HL-60 (cell line): ENCODE data around the gene FGF12.
"Not testable (repeated sequence)": the region's sequence is repeated elsewhere in the genome, so short reads cannot be mapped to it uniquely, and the experiment has no call there.

Experiments
- DNase-seq, 2 experiments: peaks; one replicate each; pipeline ENCODE4 v3.0.0-alpha.2; 2010 to 2020; ENCODE audit warnings: low read depth in 1 of 2, low spot score in 1 of 2
- H3K27ac ChIP-seq: fragments of 250-450 bp; sonication (Bioruptor Pico); replicated peaks from 2 replicates; pipeline ENCODE4 v1.5.1; 2020; ENCODE audit warnings: mild to moderate bottlenecking, moderate library complexity
- H3K27me3 ChIP-seq: fragments of 250-450 bp; sonication (Bioruptor Pico); 2 replicates; pipeline ENCODE4 v1.5.1; 2021; ENCODE audit warnings: mild to moderate bottlenecking, moderate library complexity; ENCODE audit not compliant: insufficient read depth, poor library complexity, severe bottlenecking
- H3K4me3 ChIP-seq: replicated peaks from 2 replicates; pipeline ENCODE4 v1.5.1; 2011; ENCODE audit warnings: mild to moderate bottlenecking, control low read depth, low read length; ENCODE audit not compliant: insufficient read depth
- GABPA ChIP-seq: IDR thresholded peaks from 2 replicates; pipeline ENCODE4 v1.6.1; 2012; ENCODE audit warnings: low read depth
- POLR2AphosphoS5 ChIP-seq: IDR thresholded peaks from 2 replicates; pipeline ENCODE4 v1.6.1; 2012; ENCODE audit warnings: low read depth
- SPI1 ChIP-seq: IDR thresholded peaks from 2 replicates; pipeline ENCODE4 v1.6.1; 2012; ENCODE audit warnings: low read depth, mild to moderate bottlenecking, borderline replicate concordance
- TF ChIP-seq, protein P1 (sequence below): IDR thresholded peaks from one replicate; pipeline ENCODE4 v1.5.1; 2011; ENCODE audit warnings: low read length, control low read depth, inconsistent platforms; ENCODE audit not compliant: insufficient read depth
- TF ChIP-seq, protein P2 (sequence below): IDR thresholded peaks from 2 replicates; pipeline ENCODE4 v1.6.1; 2012; ENCODE audit warnings: low read depth; ENCODE audit not compliant: insufficient replicate concordance

The FGF12 gene

DNA sequence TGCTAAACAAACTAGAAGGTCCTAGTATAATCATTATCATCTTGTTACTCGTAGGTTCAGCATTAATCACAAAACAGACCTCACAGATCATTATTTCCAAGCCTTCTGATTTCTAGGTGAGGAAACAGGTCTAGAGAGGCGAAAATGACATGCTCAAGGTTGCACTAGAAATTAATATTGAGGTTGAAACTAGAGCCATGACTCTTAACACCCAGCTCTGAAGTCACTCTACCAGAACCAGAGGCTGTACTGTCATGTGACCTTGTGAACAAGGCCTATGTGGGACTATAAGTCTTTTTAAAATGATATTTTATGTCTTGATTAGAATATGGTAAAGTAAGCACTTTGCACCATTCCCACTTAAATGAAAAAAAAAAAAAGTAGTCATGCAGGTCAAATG lies 23.8 kb upstream of the FGF12 start:
- Histone ChIP-seq H3K27me3 (no peaks in the 10 kb centered on the region), H3K4me3 (no peak overlapping the region)

DNA sequence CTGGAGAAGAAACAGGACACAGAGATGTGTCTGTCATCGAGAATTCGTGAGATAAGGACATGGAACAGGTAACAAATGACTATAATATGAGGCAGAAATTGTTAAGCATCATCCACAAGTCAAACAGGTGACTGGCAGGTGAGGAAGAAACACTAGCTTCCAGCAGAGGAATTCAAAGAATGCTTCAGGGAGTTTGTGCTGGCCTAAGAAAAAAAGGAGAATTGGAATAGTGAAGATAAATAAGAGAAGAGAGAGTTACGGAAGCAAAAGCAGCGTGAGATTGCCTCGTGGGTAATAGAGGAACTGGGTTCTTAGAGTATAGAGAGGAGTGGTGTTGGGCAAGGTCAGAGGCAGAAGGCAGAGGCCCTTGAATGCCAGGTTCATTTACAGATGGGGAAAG lies 22.9 kb upstream of the FGF12 start:
- no peak for DNase-seq
- no peak overlapping the region for H3K4me3 ChIP-seq
- no peak overlapping the region for H3K27ac ChIP-seq
- no peak for TF ChIP-seq GABPA
- peak; percentile 30; the same call in 1 of the 2 replicates for TF ChIP-seq SPI1
- no peaks in the 10 kb centered on the region for H3K27me3 ChIP-seq

More for the DNA sequence above, 23.8 kb upstream of the FGF12 start:
- no peak overlapping the region for H3K27ac ChIP-seq
- no peak for DNase-seq
- TF ChIP-seq SPI1 (no peak), GABPA (no peak), POLR2AphosphoS5 (no peak)
- TF ChIP-seq, protein P1, sequence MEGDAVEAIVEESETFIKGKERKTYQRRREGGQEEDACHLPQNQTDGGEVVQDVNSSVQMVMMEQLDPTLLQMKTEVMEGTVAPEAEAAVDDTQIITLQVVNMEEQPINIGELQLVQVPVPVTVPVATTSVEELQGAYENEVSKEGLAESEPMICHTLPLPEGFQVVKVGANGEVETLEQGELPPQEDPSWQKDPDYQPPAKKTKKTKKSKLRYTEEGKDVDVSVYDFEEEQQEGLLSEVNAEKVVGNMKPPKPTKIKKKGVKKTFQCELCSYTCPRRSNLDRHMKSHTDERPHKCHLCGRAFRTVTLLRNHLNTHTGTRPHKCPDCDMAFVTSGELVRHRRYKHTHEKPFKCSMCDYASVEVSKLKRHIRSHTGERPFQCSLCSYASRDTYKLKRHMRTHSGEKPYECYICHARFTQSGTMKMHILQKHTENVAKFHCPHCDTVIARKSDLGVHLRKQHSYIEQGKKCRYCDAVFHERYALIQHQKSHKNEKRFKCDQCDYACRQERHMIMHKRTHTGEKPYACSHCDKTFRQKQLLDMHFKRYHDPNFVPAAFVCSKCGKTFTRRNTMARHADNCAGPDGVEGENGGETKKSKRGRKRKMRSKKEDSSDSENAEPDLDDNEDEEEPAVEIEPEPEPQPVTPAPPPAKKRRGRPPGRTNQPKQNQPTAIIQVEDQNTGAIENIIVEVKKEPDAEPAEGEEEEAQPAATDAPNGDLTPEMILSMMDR = no peak
- TF ChIP-seq, protein P2, sequence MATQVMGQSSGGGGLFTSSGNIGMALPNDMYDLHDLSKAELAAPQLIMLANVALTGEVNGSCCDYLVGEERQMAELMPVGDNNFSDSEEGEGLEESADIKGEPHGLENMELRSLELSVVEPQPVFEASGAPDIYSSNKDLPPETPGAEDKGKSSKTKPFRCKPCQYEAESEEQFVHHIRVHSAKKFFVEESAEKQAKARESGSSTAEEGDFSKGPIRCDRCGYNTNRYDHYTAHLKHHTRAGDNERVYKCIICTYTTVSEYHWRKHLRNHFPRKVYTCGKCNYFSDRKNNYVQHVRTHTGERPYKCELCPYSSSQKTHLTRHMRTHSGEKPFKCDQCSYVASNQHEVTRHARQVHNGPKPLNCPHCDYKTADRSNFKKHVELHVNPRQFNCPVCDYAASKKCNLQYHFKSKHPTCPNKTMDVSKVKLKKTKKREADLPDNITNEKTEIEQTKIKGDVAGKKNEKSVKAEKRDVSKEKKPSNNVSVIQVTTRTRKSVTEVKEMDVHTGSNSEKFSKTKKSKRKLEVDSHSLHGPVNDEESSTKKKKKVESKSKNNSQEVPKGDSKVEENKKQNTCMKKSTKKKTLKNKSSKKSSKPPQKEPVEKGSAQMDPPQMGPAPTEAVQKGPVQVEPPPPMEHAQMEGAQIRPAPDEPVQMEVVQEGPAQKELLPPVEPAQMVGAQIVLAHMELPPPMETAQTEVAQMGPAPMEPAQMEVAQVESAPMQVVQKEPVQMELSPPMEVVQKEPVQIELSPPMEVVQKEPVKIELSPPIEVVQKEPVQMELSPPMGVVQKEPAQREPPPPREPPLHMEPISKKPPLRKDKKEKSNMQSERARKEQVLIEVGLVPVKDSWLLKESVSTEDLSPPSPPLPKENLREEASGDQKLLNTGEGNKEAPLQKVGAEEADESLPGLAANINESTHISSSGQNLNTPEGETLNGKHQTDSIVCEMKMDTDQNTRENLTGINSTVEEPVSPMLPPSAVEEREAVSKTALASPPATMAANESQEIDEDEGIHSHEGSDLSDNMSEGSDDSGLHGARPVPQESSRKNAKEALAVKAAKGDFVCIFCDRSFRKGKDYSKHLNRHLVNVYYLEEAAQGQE = no peak

DNA sequence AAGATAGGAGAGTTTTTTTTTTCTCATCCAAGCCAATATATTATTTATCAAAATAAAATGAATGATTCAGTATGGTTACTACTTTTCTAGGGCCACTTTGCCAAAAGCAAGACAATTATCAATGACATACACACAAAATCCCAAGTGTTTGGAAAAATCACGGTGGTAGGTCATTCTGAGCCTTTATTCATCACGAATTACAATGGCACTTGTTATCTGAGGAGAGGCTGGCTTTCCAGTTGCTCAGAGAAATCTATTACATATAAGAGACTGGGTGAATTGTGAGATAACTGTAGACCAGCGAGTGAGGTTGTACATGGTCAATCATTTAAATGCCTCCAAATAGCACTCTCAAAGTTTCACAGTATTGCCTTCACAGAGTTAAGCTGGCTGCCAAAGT lies 20.4 kb upstream of the FGF12 start:
- Histone ChIP-seq H3K4me3 (no peak overlapping the region), H3K27ac (no peak overlapping the region), H3K27me3 (no peaks in the 10 kb centered on the region)
- no peak for DNase-seq
- no peak for TF ChIP-seq POLR2AphosphoS5
- TF ChIP-seq SPI1 = no peak

DNA sequence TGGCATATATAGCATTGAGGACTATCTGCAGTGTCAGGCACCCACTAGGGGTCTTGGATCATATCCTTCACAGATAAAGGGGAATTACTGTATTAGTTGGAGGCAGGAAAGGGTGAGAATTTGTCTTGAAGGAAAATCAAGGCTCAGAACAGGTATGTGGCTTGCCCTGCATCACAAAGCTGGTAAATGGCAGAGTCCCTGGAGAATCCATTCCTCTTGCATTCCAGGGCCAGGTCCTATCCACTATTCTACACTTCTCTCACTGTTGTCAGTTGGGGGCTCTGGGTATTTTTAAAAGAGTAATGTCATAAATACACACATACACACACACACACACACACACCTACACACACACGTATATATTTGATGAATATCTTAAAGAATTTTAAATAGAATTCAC lies 19.8 kb upstream of the FGF12 start:
- Histone ChIP-seq H3K4me3 (no peak overlapping the region), H3K27me3 (no peaks in the 10 kb centered on the region), H3K27ac (no peak overlapping the region)
- TF ChIP-seq, protein P1 = no peak
- TF ChIP-seq, protein P2 = no peak
- TF ChIP-seq GABPA (no peak), POLR2AphosphoS5 (no peak), SPI1 (no peak)
- DNase-seq = no peak

DNA sequence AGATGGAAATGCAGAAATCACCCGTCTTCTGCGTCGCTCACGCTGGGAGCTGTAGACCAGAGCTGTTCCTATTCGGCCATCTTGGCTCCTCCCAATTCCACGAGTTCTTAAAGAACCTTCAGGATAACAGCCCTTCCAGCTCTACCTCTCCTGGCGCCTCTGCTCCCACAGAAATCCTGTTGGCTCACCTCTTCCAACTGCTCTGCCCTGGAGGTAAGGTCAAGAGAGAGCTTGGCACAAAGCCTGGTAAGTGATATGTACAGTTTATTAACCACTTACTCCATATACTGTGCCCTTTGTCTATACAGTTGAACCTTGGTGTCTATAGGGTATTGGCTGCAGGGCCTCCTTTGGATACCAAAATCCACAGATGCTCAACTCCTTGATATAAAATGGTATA lies 17.8 kb upstream of the FGF12 start:
- no peak for TF ChIP-seq SPI1
- TF ChIP-seq, protein P2 = no peak
- TF ChIP-seq GABPA = no peak
- TF ChIP-seq, protein P1 = no peak
- TF ChIP-seq POLR2AphosphoS5 = no peak
- Histone ChIP-seq H3K27me3 (no peaks in the 10 kb centered on the region), H3K4me3 (no peak overlapping the region), H3K27ac (no peak overlapping the region)
- DNase-seq = no peak

DNA sequence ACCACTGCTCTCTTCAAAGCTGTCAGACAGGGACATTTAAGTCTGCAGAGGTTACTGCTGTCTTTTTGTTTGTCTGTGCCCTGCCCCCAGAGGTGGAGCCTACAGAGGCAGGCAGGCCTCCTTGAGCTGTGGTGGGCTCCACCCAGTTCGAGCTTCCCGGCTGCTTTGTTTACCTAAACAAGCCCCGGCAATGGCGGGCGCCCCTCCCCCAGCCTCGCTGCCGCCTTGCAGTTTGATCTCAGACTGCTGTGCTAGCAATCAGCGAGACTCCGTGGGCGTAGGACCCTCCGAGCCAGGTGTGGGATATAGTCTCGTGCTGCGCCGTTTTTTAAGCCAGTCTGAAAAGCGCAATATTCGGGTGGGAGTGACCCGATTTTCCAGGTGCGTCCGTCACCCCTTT lies 17.3 kb upstream of the FGF12 start:
- not testable (repeated sequence) for H3K27me3 ChIP-seq, H3K27ac ChIP-seq, DNase-seq, H3K4me3 ChIP-seq
